NCI-H2196 treated with DMSO at 0.1 percent for 48 hours (cell line): ENCODE measurements around the gene HBB.

ENCODE experiments used
- DNase-seq: peaks from one replicate; lab custom pipeline; 2025; ENCODE audit not compliant: unreplicated experiment; lab: John Stamatoyannopoulos, UW

HBB gene

GRCh38 chr11:5228124-5228523 lies 1.3 kb upstream of the HBB start:
- DNase-seq: no peak

- DNase-seq: no peak
These were observed 810 bp upstream of the HBB start for GRCh38 chr11:5227681-5228080.

GRCh38 chr11:5225480-5225871 lies 1.4 kb downstream of the HBB start:
- DNase-seq: no peak

- no peak for DNase-seq
These were observed 2.1 kb downstream of the HBB start for GRCh38 chr11:5224538-5225479.

- no peak for DNase-seq
These were observed 3.2 kb downstream of the HBB start for GRCh38 chr11:5223686-5224085.

GRCh38 chr11:5223146-5223545 lies 3.7 kb downstream of the HBB start:
- no peak for DNase-seq

GRCh38 chr11:5210376-5210885 lies 16.4 kb downstream of the HBB start:
- DNase-seq: no peak

- DNase-seq: no peak
These were observed 22.1 kb downstream of the HBB start for GRCh38 chr11:5204787-5205186.

- no peak for DNase-seq
These were observed 23.5 kb downstream of the HBB start for GRCh38 chr11:5203366-5203765.

GRCh38 chr11:5200582-5200981 lies 26.3 kb downstream of the HBB start, which contains the start of gene OR51V1:
Gene OR51V1 (minus strand): TSS chr11:5200682. CDS start chr11:5200682, 0 bp downstream.
- no peak for DNase-seq

GRCh38 chr11:5198285-5198684 lies 28.6 kb downstream of the HBB start:
- DNase-seq: no peak

GRCh38 chr11:5197536-5197935 lies 29.3 kb downstream of the HBB start:
- DNase-seq: no peak

GRCh38 chr11:5196731-5197130 lies 30.1 kb downstream of the HBB start:
- no peak for DNase-seq

- no peak for DNase-seq
These were observed 30.8 kb downstream of the HBB start for GRCh38 chr11:5196067-5196466.

- no peak for DNase-seq
These were observed 34.1 kb downstream of the HBB start for GRCh38 chr11:5192738-5193137.

- DNase-seq: no peak
These were observed 38.7 kb downstream of the HBB start for GRCh38 chr11:5188201-5188600.

- no peak for DNase-seq
These were observed 48.6 kb downstream of the HBB start for GRCh38 chr11:5178046-5178837.
